Measurements from ENCODE around the gene DST. TPM values are rescaled to one million over a fixed set of nuclear protein-coding genes. Genes with fewer than 3 reads are reported as not detected.

Gene DST
- total RNA-seq, 4 donors from 2014 or later: 114 to 219 (median 204) TPM

- Histone ChIP-seq H3K36me3 (no peaks in the 10 kb centered on the region), H3K4me1 (peaks cover 67 to 75% of the 10 kb centered on the region in 2 donors)
- in situ Hi-C loops (cut with MboI; ENCODE audit: low sequenced_read_pairs in 4 of 4): loop anchor here in 2 of 4 donors (10.0 kb wide), 2 partner anchors 45 to 155 kb away; partner anchors contain the start of gene DST (in 1 of the 2)
These were observed 47.0 kb upstream of the DST start for GRCh38 chr6:56689663-56690062.

DNA sequence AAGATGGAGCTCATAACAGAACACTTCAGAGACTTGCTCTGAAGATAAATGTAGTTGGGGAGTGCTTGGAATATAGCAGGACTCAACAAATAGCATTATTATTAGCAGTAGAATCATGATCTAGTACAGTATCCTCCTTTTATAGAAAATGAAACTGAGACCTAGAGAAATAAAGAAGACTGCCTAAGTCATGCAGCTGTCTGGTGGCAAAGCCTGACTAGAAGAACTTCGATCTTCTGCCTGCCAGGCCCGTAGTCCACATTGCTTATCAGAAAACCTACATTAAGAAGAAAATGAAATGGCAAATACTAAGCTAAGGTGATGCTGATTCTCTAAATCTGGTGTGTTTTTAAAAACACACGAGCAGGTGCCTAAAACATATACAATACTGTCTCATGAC is 46.4 kb upstream of the DST start:
- in situ Hi-C loops (cut with MboI; ENCODE audit: low sequenced_read_pairs in 4 of 4) (no loop called here), intact Hi-C loops (cut with DNase I; ENCODE audit: low total_unique reads) (no loop called here)
- peak in 1 of 2 donors; percentile 29 for ATAC-seq
- no peak for DNase-seq
- no peak for TF ChIP-seq CTCF (IDR thresholded peaks at IDR 0.05 in 4 of 5, conservative IDR thresholded peaks at IDR 0.05 in 1 of 5)
- TF ChIP-seq POLR2A (IDR thresholded peaks at IDR 0.05): no peak
- Histone ChIP-seq H3K27ac (peak overlapping the region; percentile 89 to 96 (median 94)), H3K9me3 (no peaks in the 10 kb centered on the region), H3K4me1 (peaks cover 69 to 75% of the 10 kb centered on the region in 2 donors), H3K4me3 (peak overlapping the region; percentile 6 to 30 (median 22)), H3K36me3 (no peaks in the 10 kb centered on the region), H3K27me3 (no peaks in the 10 kb centered on the region)

More at GRCh38 chr6:56689663-56690062, 47.0 kb upstream of the DST start:
- no peak for ATAC-seq
- no peaks in the 10 kb centered on the region for H3K9me3 ChIP-seq
- H3K27me3 ChIP-seq: no peaks in the 10 kb centered on the region
- no peak for DNase-seq
- H3K4me3 ChIP-seq: peak overlapping the region in 2 of 4 donors; percentile 14 to 30
- H3K27ac ChIP-seq: peak overlapping the region; percentile 89 to 96 (median 94)
- TF ChIP-seq POLR2A (IDR thresholded peaks at IDR 0.05) (no peak), CTCF (IDR thresholded peaks at IDR 0.05 in 4 of 5, conservative IDR thresholded peaks at IDR 0.05 in 1 of 5) (no peak)
- intact Hi-C loops (cut with DNase I; ENCODE audit: low total_unique reads): loop anchor here (2.0 to 10.0 kb wide), 3 partner anchors 25 to 485 kb away; partner anchors contain the start of gene BAG2

GRCh38 chr6:56688521-56688920 is 45.8 kb upstream of the DST start:
- Histone ChIP-seq H3K27me3 (no peaks in the 10 kb centered on the region), H3K4me1 (peaks cover 66 to 73% of the 10 kb centered on the region in 2 donors), H3K9me3 (no peaks in the 10 kb centered on the region), H3K36me3 (no peaks in the 10 kb centered on the region), H3K4me3 (peak overlapping the region; percentile 6 to 30 (median 22)), H3K27ac (peak overlapping the region; percentile 89 to 96 (median 94))
- TF ChIP-seq POLR2A (IDR thresholded peaks at IDR 0.05) (peak; percentile 7 to 23), CTCF (IDR thresholded peaks at IDR 0.05 in 4 of 5, conservative IDR thresholded peaks at IDR 0.05 in 1 of 5) (no peak)
- DNase-seq (no peak), ATAC-seq (no peak)
- intact Hi-C loops (cut with DNase I; ENCODE audit: low total_unique reads): no loop called here
- in situ Hi-C loops (cut with MboI; ENCODE audit: low sequenced_read_pairs in 4 of 4): no loop called here

GRCh38 chr6:56687551-56687950 is 44.9 kb upstream of the DST start:
- Histone ChIP-seq H3K4me1 (peaks cover 71 to 76% of the 10 kb centered on the region in 2 donors), H3K27ac (peak overlapping the region; percentile 89 to 96 (median 94)), H3K36me3 (no peaks in the 10 kb centered on the region), H3K9me3 (no peaks in the 10 kb centered on the region), H3K27me3 (no peaks in the 10 kb centered on the region), H3K4me3 (no peak overlapping the region)
- DNase-seq (no peak), ATAC-seq (no peak)
- TF ChIP-seq POLR2A (IDR thresholded peaks at IDR 0.05) (no peak), CTCF (IDR thresholded peaks at IDR 0.05 in 4 of 5, conservative IDR thresholded peaks at IDR 0.05 in 1 of 5) (no peak)
- intact Hi-C loops (cut with DNase I; ENCODE audit: low total_unique reads): no loop called here
- in situ Hi-C loops (cut with MboI; ENCODE audit: low sequenced_read_pairs in 4 of 4): no loop called here

- in situ Hi-C loops (cut with MboI; ENCODE audit: low sequenced_read_pairs in 4 of 4) (no loop called here), intact Hi-C loops (cut with DNase I; ENCODE audit: low total_unique reads) (no loop called here)
- H3K27me3 ChIP-seq: no peaks in the 10 kb centered on the region
- peak overlapping the region; percentile 89 to 96 (median 94) for H3K27ac ChIP-seq
- H3K9me3 ChIP-seq: no peaks in the 10 kb centered on the region
- peaks cover 70 to 81% of the 10 kb centered on the region in 2 donors for H3K4me1 ChIP-seq
- TF ChIP-seq CTCF (IDR thresholded peaks at IDR 0.05 in 4 of 5, conservative IDR thresholded peaks at IDR 0.05 in 1 of 5): no peak
- no peak for TF ChIP-seq POLR2A (IDR thresholded peaks at IDR 0.05)
- H3K36me3 ChIP-seq: no peaks in the 10 kb centered on the region
- DNase-seq: no peak
- H3K4me3 ChIP-seq: no peak overlapping the region
- ATAC-seq: no peak
These were observed 43.7 kb upstream of the DST start for GRCh38 chr6:56686429-56686828.

All from gastrocnemius medialis (tissue), 4 donors.